Keratinocyte (primary cell): ENCODE measurements around the gene PRADC1. TPM values are rescaled to one million over a fixed set of nuclear protein-coding genes. Genes with fewer than 3 reads are reported as not detected.

Experiments
- DNase-seq: peaks from one replicate; pipeline ENCODE4 v3.0.0-alpha.2; 2011; ENCODE audit warnings: low read depth, missing footprints, low spot score
- FAIRE-seq: peaks from 2 replicates; lab custom pipeline; 2011; peaks lifted over from hg19 to GRCh38; lab: Jason Lieb, UNC
- H2AFZ ChIP-seq: 2 replicates; pipeline ENCODE4 v1.6.0; 2012; ENCODE audit warnings: low read length, control low read depth, inconsistent platforms; ENCODE audit not compliant: control insufficient read depth
- H3K27ac ChIP-seq: 2 replicates; pipeline ENCODE4 v1.5.1; 2011; ENCODE audit warnings: low read length; ENCODE audit not compliant: control insufficient read depth, insufficient read depth
- H3K27me3 ChIP-seq: 3 replicates; pipeline ENCODE4 v1.6.0; 2011; ENCODE audit warnings: low read length; ENCODE audit not compliant: control insufficient read depth, insufficient read depth; ENCODE audit errors: extremely low read depth
- H3K36me3 ChIP-seq, 2 experiments: 2 replicates in 1 of 2; 3 replicates in 1 of 2; pipeline ENCODE4 v1.5.1; 2011; ENCODE audit warnings: low read length in 2 of 2, mild to moderate bottlenecking in 1 of 2; ENCODE audit not compliant: control insufficient read depth in 2 of 2, insufficient read depth in 2 of 2; ENCODE audit errors: extremely low read depth in 1 of 2
- H3K4me1 ChIP-seq: 3 replicates; pipeline ENCODE4 v1.5.1; 2011; ENCODE audit warnings: low read length; ENCODE audit not compliant: control insufficient read depth, insufficient read depth; ENCODE audit errors: extremely low read depth
- H3K4me2 ChIP-seq: 3 replicates; pipeline ENCODE4 v1.6.0; 2011; ENCODE audit warnings: low read depth, low read length; ENCODE audit not compliant: control insufficient read depth, insufficient read depth; ENCODE audit errors: extremely low read depth
- H3K4me3 ChIP-seq, 3 experiments: fragments of 200-600 bp in 1 of 3; sonication (generic) in 1 of 3; 2 replicates in 2 of 3; 3 replicates in 1 of 3; pipeline ENCODE4 v1.5.1; 2011 to 2016; ENCODE audit warnings: low read length in 3 of 3, mild to moderate bottlenecking in 3 of 3, control low read depth in 2 of 3, inconsistent platforms in 1 of 3, low read depth in 1 of 3, mixed read lengths in 1 of 3, mixed run types in 1 of 3, moderate library complexity in 1 of 3; ENCODE audit not compliant: control insufficient read depth in 2 of 3, insufficient read depth in 2 of 3; ENCODE audit errors: extremely low read depth in 1 of 3
- H3K79me2 ChIP-seq: 2 replicates; pipeline ENCODE4 v1.6.0; 2012; ENCODE audit warnings: low read length; ENCODE audit not compliant: control insufficient read depth, insufficient read depth
- H3K9ac ChIP-seq: 3 replicates; pipeline ENCODE4 v1.6.0; 2011; ENCODE audit warnings: low read length; ENCODE audit not compliant: control insufficient read depth, insufficient read depth; ENCODE audit errors: extremely low read depth
- H3K9me1 ChIP-seq: 3 replicates; pipeline ENCODE4 v1.6.0; 2011; ENCODE audit warnings: low read length; ENCODE audit not compliant: control insufficient read depth, insufficient read depth; ENCODE audit errors: extremely low read depth
- H3K9me3 ChIP-seq: 2 replicates; pipeline ENCODE4 v1.5.1; 2012; ENCODE audit warnings: low read depth, low read length; ENCODE audit not compliant: control insufficient read depth
- H4K20me1 ChIP-seq: 3 replicates; pipeline ENCODE4 v1.6.0; 2011; ENCODE audit warnings: low read length; ENCODE audit not compliant: control insufficient read depth, insufficient read depth; ENCODE audit errors: extremely low read depth
- CTCF ChIP-seq, 3 experiments: IDR thresholded peaks in 1 of 3; conservative IDR thresholded peaks in 1 of 3; optimal IDR thresholded peaks in 1 of 3; 2 replicates in 2 of 3; 3 replicates in 1 of 3; pipeline versions ENCODE3 to v1.5.1; 2011; ENCODE audit warnings: low read length in 3 of 3, mild to moderate bottlenecking in 3 of 3, moderate library complexity in 2 of 3, control low read depth in 1 of 3, inconsistent platforms in 1 of 3; ENCODE audit not compliant: insufficient read depth in 2 of 3; ENCODE audit errors: extremely low read depth in 1 of 3
- EZH2 ChIP-seq: IDR thresholded peaks from one replicate; pipeline ENCODE4 v1.6.1; 2012; ENCODE audit warnings: inconsistent platforms, mild to moderate bottlenecking, low read length, moderate library complexity
- dilution Hi-C: fragments of 300-500 bp; cut with MboI; formaldehyde crosslinking; loops from one replicate; pipeline ENCODE4 v1.7.0; 2020; ENCODE audit warnings: low sequenced_read_pairs; ENCODE audit not compliant: extremely low pct_ligation_motif_present
- polyA plus RNA-seq, 5 experiments: library from polyadenylated mRNA; depleted of rRNA in 3 of 5; stranded (reverse) in 3 of 5; stranded (forward) in 1 of 5; unstranded in 1 of 5; fragments of >200 nt; gene quantifications; 1 replicate in 1 of 5; 2 replicates in 3 of 5; 3 replicates in 1 of 5; pipeline versions ENCODE4 v1.2.1 to v1.2.3, GENCODE V29; 2011 to 2012; ENCODE audit warnings: missing spikeins in 2 of 5, low read depth in 1 of 5, low replicate concordance in 1 of 5

The PRADC1 gene
- polyA plus RNA-seq, 1 donor (not counting 4 experiments of a cell fraction or from before 2014, with no cell fraction given): 8.2 TPM

- dilution Hi-C loops: no loop called here
- H3K27ac ChIP-seq: no peak overlapping the region
- no peaks in the 10 kb centered on the region for H3K79me2 ChIP-seq
- FAIRE-seq (no peak), DNase-seq (no peak)
- no peaks in the 10 kb centered on the region for H3K4me1 ChIP-seq
- H2AFZ ChIP-seq: no peak overlapping the region
- no peak overlapping the region for H3K4me2 ChIP-seq
- H3K4me3 ChIP-seq: no peak overlapping the region
- no peaks in the 10 kb centered on the region for H3K9me3 ChIP-seq
- no peaks in the 10 kb centered on the region for H3K36me3 ChIP-seq
- H3K27me3 ChIP-seq: peaks cover 16% of the 10 kb centered on the region
- no peak for TF ChIP-seq CTCF (optimal IDR thresholded peaks at IDR 0.05 in 1 of 3, IDR thresholded peaks at IDR 0.05 in 1 of 3, conservative IDR thresholded peaks at IDR 0.05 in 1 of 3; ENCODE audit: extremely low read depth in 1 of 3, insufficient read depth in 2 of 3, low read length in 3 of 3)
- TF ChIP-seq EZH2: no peak
- no peak overlapping the region for H3K9ac ChIP-seq
- no peaks in the 10 kb centered on the region for H4K20me1 ChIP-seq
- H3K9me1 ChIP-seq: no peaks in the 10 kb centered on the region
Measured at GRCh38 chr2:73185965-73186364, 47.1 kb downstream of the PRADC1 start.

Other genes with a start within 250 kb of the PRADC1 start
- gene SFXN5, start 161.5 kb downstream of the PRADC1 start, polyA plus RNA-seq: 5.1 to 9.9 TPM (median 6.3 TPM) in 3 replicates
- 39.7 to 41.2 TPM (median 40.1 TPM) in 3 replicates for gene RAB11FIP5, start 120.3 kb downstream of the PRADC1 start, polyA plus RNA-seq
- not detected in 3 replicates for gene NOTO, start 30.7 kb downstream of the PRADC1 start, polyA plus RNA-seq
- gene SMYD5, start 19.0 kb downstream of the PRADC1 start, polyA plus RNA-seq: 18.6 to 24.2 TPM (median 19.8 TPM) in 3 replicates
- gene CCT7, start 1.1 kb upstream of the PRADC1 start, polyA plus RNA-seq: 329 to 378 TPM (median 357 TPM) in 3 replicates
- gene FBXO41, start 51.2 kb upstream of the PRADC1 start, polyA plus RNA-seq: 4.1 to 5.2 TPM (median 4.5 TPM) in 3 replicates
- gene EGR4, start 60.3 kb upstream of the PRADC1 start, polyA plus RNA-seq: not detected in 3 replicates
- 4.4 to 6.5 TPM (median 4.6 TPM) in 3 replicates for gene ALMS1, start 152.6 kb upstream of the PRADC1 start, polyA plus RNA-seq